Breast epithelium (tissue), 4 donors: ENCODE data around the gene RENBP. TPM values are rescaled to one million over a fixed set of nuclear protein-coding genes. Genes with fewer than 3 reads are reported as not detected.

ENCODE experiments used
- DNase-seq, 2 donors: peaks; one replicate each; pipeline ENCODE4 v3.0.0-alpha.2; 2019; ENCODE audit warnings: low spot score in 2 of 2
- H3K27ac ChIP-seq, 2 donors: fragments of 200-600 bp; sonication (generic) in 1 of 2; one replicate each; pipeline ENCODE4 v1.5.1; 2016 to 2019; ENCODE audit warnings: mild to moderate bottlenecking in 1 of 2
- H3K27me3 ChIP-seq, 2 donors: fragments of 200-600 bp; sonication (generic) in 1 of 2; one replicate each; pipeline versions ENCODE4 v1.5.1 to v1.6.0; 2017 to 2019; ENCODE audit warnings: control low read depth in 1 of 2, mild to moderate bottlenecking in 1 of 2
- H3K36me3 ChIP-seq: fragments of 200-600 bp; one replicate; pipeline ENCODE4 v1.5.1; 2019
- H3K4me1 ChIP-seq, 2 donors: fragments of 200-600 bp; sonication (generic); one replicate each; pipeline ENCODE4 v1.5.1; 2016 to 2019; ENCODE audit warnings: control low read depth in 1 of 2
- H3K4me3 ChIP-seq, 3 donors: fragments of 200-600 bp; sonication (generic); 1 replicate in 2 of 3; 2 replicates in 1 of 3; pipeline ENCODE4 v1.5.1; 2016 to 2019; ENCODE audit warnings: mild to moderate bottlenecking in 3 of 3, moderate library complexity in 2 of 3
- H3K9me3 ChIP-seq, 2 donors: fragments of 200-600 bp; sonication (generic) in 1 of 2; one replicate each; pipeline ENCODE4 v1.5.1; 2016 to 2019; ENCODE audit warnings: control low read depth in 1 of 2
- POLR2A ChIP-seq: fragments of 450-650 bp; IDR thresholded peaks from one replicate; pipeline ENCODE4 v1.6.1; 2016; ENCODE audit warnings: antibody characterized with exemption, mild to moderate bottlenecking, moderate library complexity
- POLR2AphosphoS5 ChIP-seq, 3 donors: sonication (generic); formaldehyde crosslinking; IDR thresholded peaks; one replicate each; pipeline ENCODE4 v1.6.1; 2017; ENCODE audit warnings: antibody characterized with exemption in 3 of 3
- intact Hi-C: fragments of 100-400 bp; cut with DNase I; formaldehyde crosslinking; loops from one replicate; pipeline ENCODE4 v1.15.1; 2023; ENCODE audit warnings: low total_unique reads
- total RNA-seq, 3 donors: library from RNA; depleted of rRNA; stranded (reverse); fragments of >200 nt; gene quantifications; one replicate each; pipeline ENCODE4 v1.1.0, GENCODE V29; 2016
- TF ChIP-seq, protein P1 (sequence below), 3 donors: fragments of 450-650 bp; IDR thresholded peaks; one replicate each; pipeline ENCODE4 v1.5.1; 2016 to 2017; ENCODE audit warnings: antibody characterized with exemption in 3 of 3, mild to moderate bottlenecking in 3 of 3, moderate library complexity in 3 of 3

Gene RENBP
- total RNA-seq, 3 donors from 2014 or later, result 6.6 to 50.7 (median 6.9) TPM

- intact Hi-C loops, result no loop called here
- Histone ChIP-seq H3K27ac (no peak overlapping the region), H3K36me3 (no peaks in the 10 kb centered on the region), H3K4me3 (no peak overlapping the region), H3K4me1 (no peaks in the 10 kb centered on the region), H3K27me3 (peaks cover 0 to 35% of the 10 kb centered on the region in 2 donors), H3K9me3 (no peaks in the 10 kb centered on the region)
- TF ChIP-seq, protein P1, sequence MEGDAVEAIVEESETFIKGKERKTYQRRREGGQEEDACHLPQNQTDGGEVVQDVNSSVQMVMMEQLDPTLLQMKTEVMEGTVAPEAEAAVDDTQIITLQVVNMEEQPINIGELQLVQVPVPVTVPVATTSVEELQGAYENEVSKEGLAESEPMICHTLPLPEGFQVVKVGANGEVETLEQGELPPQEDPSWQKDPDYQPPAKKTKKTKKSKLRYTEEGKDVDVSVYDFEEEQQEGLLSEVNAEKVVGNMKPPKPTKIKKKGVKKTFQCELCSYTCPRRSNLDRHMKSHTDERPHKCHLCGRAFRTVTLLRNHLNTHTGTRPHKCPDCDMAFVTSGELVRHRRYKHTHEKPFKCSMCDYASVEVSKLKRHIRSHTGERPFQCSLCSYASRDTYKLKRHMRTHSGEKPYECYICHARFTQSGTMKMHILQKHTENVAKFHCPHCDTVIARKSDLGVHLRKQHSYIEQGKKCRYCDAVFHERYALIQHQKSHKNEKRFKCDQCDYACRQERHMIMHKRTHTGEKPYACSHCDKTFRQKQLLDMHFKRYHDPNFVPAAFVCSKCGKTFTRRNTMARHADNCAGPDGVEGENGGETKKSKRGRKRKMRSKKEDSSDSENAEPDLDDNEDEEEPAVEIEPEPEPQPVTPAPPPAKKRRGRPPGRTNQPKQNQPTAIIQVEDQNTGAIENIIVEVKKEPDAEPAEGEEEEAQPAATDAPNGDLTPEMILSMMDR (IDR thresholded peaks at IDR 0.05), result peak in 1 of 3 donors; percentile 20
- TF ChIP-seq POLR2AphosphoS5 (IDR thresholded peaks at IDR 0.05) (no peak), POLR2A (no peak)
- DNase-seq, result no peak
Observed at GRCh38 chrX:153938226-153938786, 6.1 kb downstream of the RENBP start.

- Histone ChIP-seq H3K27ac (no peak overlapping the region), H3K4me3 (no peak overlapping the region), H3K4me1 (no peaks in the 10 kb centered on the region), H3K36me3 (no peaks in the 10 kb centered on the region), H3K27me3 (peaks cover 0 to 29% of the 10 kb centered on the region in 2 donors), H3K9me3 (no peaks in the 10 kb centered on the region)
- no peak for DNase-seq
- TF ChIP-seq POLR2A, result no peak
- no peak for TF ChIP-seq POLR2AphosphoS5 (IDR thresholded peaks at IDR 0.05)
- TF ChIP-seq, protein P1 (IDR thresholded peaks at IDR 0.05), result no peak
- intact Hi-C loops, result no loop called here
Observed at GRCh38 chrX:153937056-153937455, 7.4 kb downstream of the RENBP start.

GRCh38 chrX:153935326-153935851 lies 9.1 kb downstream of the RENBP start:
- H3K4me1 ChIP-seq, result no peaks in the 10 kb centered on the region
- peak overlapping the region in 1 of 2 donors; percentile 52 for H3K27ac ChIP-seq
- no peak for TF ChIP-seq POLR2AphosphoS5 (IDR thresholded peaks at IDR 0.05)
- TF ChIP-seq, protein P1 (IDR thresholded peaks at IDR 0.05), result no peak
- TF ChIP-seq POLR2A, result no peak
- DNase-seq, result no peak
- H3K9me3 ChIP-seq, result no peaks in the 10 kb centered on the region
- intact Hi-C loops, result no loop called here
- no peaks in the 10 kb centered on the region for H3K36me3 ChIP-seq
- H3K27me3 ChIP-seq, result peaks cover 0 to 25% of the 10 kb centered on the region in 2 donors
- H3K4me3 ChIP-seq, result peak overlapping the region; percentile 31 to 88 (median 63)

- DNase-seq, result peak; percentile 55 to 63
- no peaks in the 10 kb centered on the region for H3K9me3 ChIP-seq
- intact Hi-C loops, result no loop called here
Observed at GRCh38 chrX:153934762-153935325, 9.6 kb downstream of the RENBP start, which contains the start of gene NAA10. Gene NAA10 (minus strand): TSS chrX:153935037. CDS start chrX:153934904, 133 bp downstream.

More at GRCh38 chrX:153934762-153935325, 9.6 kb downstream of the RENBP start, which contains the start of gene NAA10:
- peak within 1 kb of the TSS in 1 of 2 donors; percentile 52 for H3K27ac ChIP-seq
- no peaks in the 10 kb centered on the region for H3K36me3 ChIP-seq
- peak within 1 kb of the TSS; percentile 62 to 88 (median 63) for H3K4me3 ChIP-seq
- H3K4me1 ChIP-seq, result no peaks in the 10 kb centered on the region
- H3K27me3 ChIP-seq, result peaks cover 0 to 19% of the 10 kb centered on the region in 2 donors
- peak in 1 of 3 donors; percentile 19 for TF ChIP-seq POLR2AphosphoS5 (IDR thresholded peaks at IDR 0.05)
- TF ChIP-seq, protein P1 (IDR thresholded peaks at IDR 0.05), result no peak
